Astrocyte (in vitro differentiated cells and primary cell): ENCODE results near the gene TBC1D19. TPM values are rescaled to one million over a fixed set of nuclear protein-coding genes. Genes with fewer than 3 reads are reported as not detected.

Experiments used
- DNase-seq: peaks from one replicate; pipeline ENCODE4 v3.0.0-alpha.2; 2010; ENCODE audit warnings: low read depth
- FAIRE-seq: peaks from 2 replicates; lab custom pipeline; 2011; peaks lifted over from hg19 to GRCh38; lab: Jason Lieb, UNC
- H2AFZ ChIP-seq: 2 replicates; pipeline ENCODE4 v1.6.0; 2012; ENCODE audit warnings: low read depth, low read length, inconsistent platforms
- H3K27ac ChIP-seq: 2 replicates; pipeline ENCODE4 v1.5.1; 2011; ENCODE audit warnings: low read depth, low read length, inconsistent platforms
- H3K27me3 ChIP-seq: 2 replicates; pipeline ENCODE4 v1.6.0; 2011; ENCODE audit warnings: low read length, inconsistent platforms; ENCODE audit not compliant: insufficient read depth
- H3K36me3 ChIP-seq: 2 replicates; pipeline ENCODE4 v1.5.1; 2011; ENCODE audit warnings: low read length, inconsistent platforms; ENCODE audit not compliant: insufficient read depth
- H3K4me1 ChIP-seq: 2 replicates; pipeline ENCODE4 v1.5.1; 2011; ENCODE audit warnings: low read length, inconsistent platforms; ENCODE audit not compliant: insufficient read depth
- H3K4me2 ChIP-seq: 2 replicates; pipeline ENCODE4 v1.6.0; 2012; ENCODE audit warnings: low read length, inconsistent platforms
- H3K4me3 ChIP-seq: 2 replicates; pipeline ENCODE4 v1.5.1; 2011; ENCODE audit warnings: low read depth, mild to moderate bottlenecking, low read length, inconsistent platforms; ENCODE audit not compliant: insufficient read depth
- H3K79me2 ChIP-seq: 2 replicates; pipeline ENCODE4 v1.6.0; 2012; ENCODE audit warnings: mild to moderate bottlenecking, low read length, inconsistent platforms; ENCODE audit not compliant: insufficient read depth
- H3K9ac ChIP-seq: 2 replicates; pipeline ENCODE4 v1.6.0; 2012; ENCODE audit warnings: mild to moderate bottlenecking, low read length, inconsistent platforms
- H3K9me3 ChIP-seq: 2 replicates; pipeline ENCODE4 v1.5.1; 2012; ENCODE audit warnings: low read depth, mild to moderate bottlenecking, low read length, inconsistent platforms; ENCODE audit not compliant: insufficient read depth
- H4K20me1 ChIP-seq: 2 replicates; pipeline ENCODE4 v1.6.0; 2012; ENCODE audit warnings: low read length, inconsistent platforms; ENCODE audit not compliant: insufficient read depth
- H3K27ac Mint-ChIP-seq: one replicate; pipeline ENCODE4 v1.8.0; 2021; ENCODE audit warnings: mild to moderate bottlenecking, mixed read lengths; ENCODE audit not compliant: unreplicated experiment
- H3K27me3 Mint-ChIP-seq: one replicate; pipeline ENCODE4 v1.8.0; 2021; ENCODE audit warnings: low read depth, mixed read lengths; ENCODE audit not compliant: unreplicated experiment
- H3K36me3 Mint-ChIP-seq: one replicate; pipeline ENCODE4 v1.8.0; 2021; ENCODE audit warnings: low read depth, mixed read lengths; ENCODE audit not compliant: unreplicated experiment
- H3K4me1 Mint-ChIP-seq: one replicate; pipeline ENCODE4 v1.8.0; 2021; ENCODE audit warnings: low read depth, mixed read lengths; ENCODE audit not compliant: unreplicated experiment
- H3K4me3 Mint-ChIP-seq: one replicate; pipeline ENCODE4 v1.8.0; 2021; ENCODE audit warnings: mild to moderate bottlenecking, moderate library complexity, mixed read lengths; ENCODE audit not compliant: unreplicated experiment
- H3K9me3 Mint-ChIP-seq: one replicate; pipeline ENCODE4 v1.8.0; 2021; ENCODE audit warnings: mild to moderate bottlenecking, mixed read lengths; ENCODE audit not compliant: unreplicated experiment
- CTCF ChIP-seq: IDR thresholded peaks from 2 replicates; pipeline ENCODE4 v1.5.1; 2011; ENCODE audit warnings: low read depth, mild to moderate bottlenecking, inconsistent platforms, low read length, moderate library complexity; ENCODE audit not compliant: insufficient read depth
- EZH2 ChIP-seq: IDR thresholded peaks from 2 replicates; pipeline ENCODE4 v1.6.1; 2012; ENCODE audit warnings: mild to moderate bottlenecking, low read length, inconsistent platforms; ENCODE audit not compliant: insufficient read depth
- total RNA-seq: library from RNA; stranded (reverse); gene quantifications from 2 replicates; pipeline ENCODE4 v1.2.1, GENCODE V29; 2021

Gene TBC1D19
- total RNA-seq, 1 donor from 2014 or later: 10.5 TPM

GRCh38 chr4:26785312-26785711 lies 201.4 kb downstream of the TBC1D19 start:
- H3K36me3 Mint-ChIP-seq: peaks cover 6% of the 10 kb centered on the region
- H3K79me2 ChIP-seq: no peaks in the 10 kb centered on the region
- peaks cover 4% of the 10 kb centered on the region for H3K4me1 Mint-ChIP-seq
- H4K20me1 ChIP-seq: no peaks in the 10 kb centered on the region
- no peak for DNase-seq
- no peaks in the 10 kb centered on the region for H3K27me3 ChIP-seq
- no peak for FAIRE-seq
- H3K27ac Mint-ChIP-seq: no peak overlapping the region
- H3K9me3 ChIP-seq: no peaks in the 10 kb centered on the region
- no peaks in the 10 kb centered on the region for H3K27me3 Mint-ChIP-seq
- no peaks in the 10 kb centered on the region for H3K36me3 ChIP-seq
- H3K9me3 Mint-ChIP-seq: no peaks in the 10 kb centered on the region
- H2AFZ ChIP-seq: no peak overlapping the region
- no peak overlapping the region for H3K4me2 ChIP-seq
- H3K4me1 ChIP-seq: peaks cover 17% of the 10 kb centered on the region
- TF ChIP-seq EZH2 (no peak), CTCF (no peak)
- no peak overlapping the region for H3K4me3 Mint-ChIP-seq
- no peak overlapping the region for H3K9ac ChIP-seq
- no peak overlapping the region for H3K27ac ChIP-seq
- no peak overlapping the region for H3K4me3 ChIP-seq

- TF ChIP-seq EZH2: no peak
- TF ChIP-seq CTCF: no peak
- H3K27me3 ChIP-seq: no peaks in the 10 kb centered on the region
- no peaks in the 10 kb centered on the region for H3K9me3 ChIP-seq
- no peak overlapping the region for H3K27ac Mint-ChIP-seq
- no peaks in the 10 kb centered on the region for H3K36me3 ChIP-seq
- peaks cover 6% of the 10 kb centered on the region for H3K36me3 Mint-ChIP-seq
- H3K4me2 ChIP-seq: no peak overlapping the region
- H3K4me1 Mint-ChIP-seq: peaks cover 4% of the 10 kb centered on the region
- H3K27me3 Mint-ChIP-seq: no peaks in the 10 kb centered on the region
- peaks cover 14% of the 10 kb centered on the region for H3K4me1 ChIP-seq
- no peak overlapping the region for H2AFZ ChIP-seq
- H3K4me3 ChIP-seq: no peak overlapping the region
- no peaks in the 10 kb centered on the region for H3K9me3 Mint-ChIP-seq
- no peaks in the 10 kb centered on the region for H3K79me2 ChIP-seq
- no peak overlapping the region for H3K27ac ChIP-seq
- no peaks in the 10 kb centered on the region for H4K20me1 ChIP-seq
- DNase-seq (no peak), FAIRE-seq (no peak)
- no peak overlapping the region for H3K4me3 Mint-ChIP-seq
- H3K9ac ChIP-seq: no peak overlapping the region
These were observed 201.9 kb downstream of the TBC1D19 start for GRCh38 chr4:26785810-26786209.

DNA sequence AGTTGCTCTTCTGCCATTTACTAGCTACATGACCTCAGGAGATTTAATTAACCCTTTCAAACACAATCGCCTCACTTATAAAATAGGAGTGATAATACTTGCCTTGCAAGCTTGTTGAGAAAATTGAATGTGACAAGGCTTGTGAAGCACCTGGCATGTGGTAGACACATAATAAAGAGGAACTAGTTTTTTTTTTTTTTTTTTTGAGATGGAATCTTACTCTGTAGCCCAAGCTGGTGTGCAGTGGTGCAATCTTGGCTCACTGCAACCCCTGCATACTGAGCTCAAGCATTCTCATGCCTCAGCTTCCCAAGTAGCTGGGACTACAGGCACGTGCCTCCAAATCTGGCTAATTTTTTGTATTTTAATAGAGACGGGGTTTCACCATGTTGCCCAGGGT lies 203.0 kb downstream of the TBC1D19 start:
- H3K79me2 ChIP-seq: no peaks in the 10 kb centered on the region
- FAIRE-seq: no peak
- H3K36me3 Mint-ChIP-seq: peaks cover 6% of the 10 kb centered on the region
- no peak overlapping the region for H3K27ac ChIP-seq
- peaks cover 14% of the 10 kb centered on the region for H3K4me1 ChIP-seq
- no peak overlapping the region for H3K4me3 ChIP-seq
- H3K27me3 ChIP-seq: no peaks in the 10 kb centered on the region
- DNase-seq: no peak
- H3K9ac ChIP-seq: no peak overlapping the region
- H2AFZ ChIP-seq: no peak overlapping the region
- no peak overlapping the region for H3K4me3 Mint-ChIP-seq
- no peak overlapping the region for H3K27ac Mint-ChIP-seq
- H3K4me1 Mint-ChIP-seq: peaks cover 4% of the 10 kb centered on the region
- H3K36me3 ChIP-seq: no peaks in the 10 kb centered on the region
- H3K9me3 Mint-ChIP-seq: peaks cover 1% of the 10 kb centered on the region
- H3K27me3 Mint-ChIP-seq: no peaks in the 10 kb centered on the region
- no peaks in the 10 kb centered on the region for H4K20me1 ChIP-seq
- no peak overlapping the region for H3K4me2 ChIP-seq
- no peak for TF ChIP-seq CTCF
- no peak for TF ChIP-seq EZH2
- H3K9me3 ChIP-seq: no peaks in the 10 kb centered on the region
